Glutamatergic neuron (in vitro differentiated cells): ENCODE data around the gene GABRB3. TPM values are rescaled to one million over a fixed set of nuclear protein-coding genes. Genes with fewer than 3 reads are reported as not detected.

Experiments used
- DNase-seq: peaks from one replicate; pipeline ENCODE4 v3.0.0; 2022
- H3K27ac Mint-ChIP-seq: one replicate; pipeline ENCODE4 v1.8.0; 2020; ENCODE audit warnings: mild to moderate bottlenecking, mixed read lengths, inconsistent platforms; ENCODE audit not compliant: unreplicated experiment
- H3K27me3 Mint-ChIP-seq: one replicate; pipeline ENCODE4 v1.8.0; 2020; ENCODE audit warnings: mild to moderate bottlenecking, moderate library complexity, mixed read lengths, inconsistent platforms; ENCODE audit not compliant: unreplicated experiment
- H3K36me3 Mint-ChIP-seq: one replicate; pipeline ENCODE4 v1.8.0; 2020; ENCODE audit warnings: mild to moderate bottlenecking, mixed read lengths, inconsistent platforms; ENCODE audit not compliant: unreplicated experiment
- H3K4me1 Mint-ChIP-seq: one replicate; pipeline ENCODE4 v1.8.0; 2020; ENCODE audit warnings: mild to moderate bottlenecking, low read depth, mixed read lengths, inconsistent platforms; ENCODE audit not compliant: unreplicated experiment
- H3K4me3 Mint-ChIP-seq: one replicate; pipeline ENCODE4 v1.8.0; 2020; ENCODE audit warnings: mild to moderate bottlenecking, mixed read lengths, inconsistent platforms; ENCODE audit not compliant: unreplicated experiment
- H3K9me3 Mint-ChIP-seq: one replicate; pipeline ENCODE4 v1.8.0; 2020; ENCODE audit warnings: mild to moderate bottlenecking, moderate library complexity, mixed read lengths, inconsistent platforms; ENCODE audit not compliant: unreplicated experiment
- CTCF ChIP-seq: fragments of 200-600 bp; sonication (generic); IDR thresholded peaks from one replicate; pipeline ENCODE4 v1.5.0; 2021; ENCODE audit not compliant: partially characterized antibody, unreplicated experiment
- total RNA-seq: library from RNA; stranded (reverse); fragmentation: NEBNext Ultra II Directional; extraction: Animal tissue kit (Norgen Biotek cat#: 25700); gene quantifications from one replicate; pipeline ENCODE4 v1.2.1, GENCODE V29; 2021; ENCODE audit not compliant: unreplicated experiment

GABRB3 gene
- total RNA-seq, 1 donor from 2014 or later: 287 TPM

- Mint-ChIP-seq H3K4me3 (peak overlapping the region; percentile 78), H3K4me1 (peaks cover 44% of the 10 kb centered on the region), H3K36me3 (no peaks in the 10 kb centered on the region), H3K9me3 (peaks cover 17% of the 10 kb centered on the region), H3K27ac (peak overlapping the region; percentile 89), H3K27me3 (peaks cover 14% of the 10 kb centered on the region)
- DNase-seq: peak; percentile 95
- TF ChIP-seq CTCF: no peak
Observed at GRCh38 chr15:26773067-26773877, 406 bp upstream of the GABRB3 start.

- Mint-ChIP-seq H3K27ac (peak overlapping the region; percentile 98), H3K36me3 (no peaks in the 10 kb centered on the region), H3K4me3 (peak overlapping the region; percentile 95), H3K4me1 (peaks cover 56% of the 10 kb centered on the region), H3K9me3 (peaks cover 17% of the 10 kb centered on the region), H3K27me3 (peaks cover 16% of the 10 kb centered on the region)
- TF ChIP-seq CTCF: no peak
- peak; percentile 72 for DNase-seq
Observed at GRCh38 chr15:26771578-26772153, 1.2 kb downstream of the GABRB3 start.

- TF ChIP-seq CTCF: no peak
- peaks cover 17% of the 10 kb centered on the region for H3K9me3 Mint-ChIP-seq
- peak overlapping the region; percentile 95 for H3K4me3 Mint-ChIP-seq
- H3K27me3 Mint-ChIP-seq: peaks cover 16% of the 10 kb centered on the region
- DNase-seq: no peak
- H3K36me3 Mint-ChIP-seq: no peaks in the 10 kb centered on the region
- H3K27ac Mint-ChIP-seq: peak overlapping the region; percentile 98
- H3K4me1 Mint-ChIP-seq: peaks cover 61% of the 10 kb centered on the region
Observed at GRCh38 chr15:26771168-26771567, 1.7 kb downstream of the GABRB3 start.

- H3K27ac Mint-ChIP-seq: peak overlapping the region; percentile 52
Observed at GRCh38 chr15:26767169-26767670, 5.6 kb downstream of the GABRB3 start.

More at GRCh38 chr15:26767169-26767670, 5.6 kb downstream of the GABRB3 start:
- no peak for TF ChIP-seq CTCF
- DNase-seq: peak; percentile 30
- Mint-ChIP-seq H3K27me3 (peaks cover 11% of the 10 kb centered on the region), H3K4me1 (peaks cover 53% of the 10 kb centered on the region), H3K36me3 (no peaks in the 10 kb centered on the region), H3K4me3 (peak overlapping the region; percentile 46), H3K9me3 (peaks cover 8% of the 10 kb centered on the region)
